Liver (tissue), 9 donors: ENCODE data around the gene PAQR4. TPM values are rescaled to one million over a fixed set of nuclear protein-coding genes. Genes with fewer than 3 reads are reported as not detected.

Experiments
- DNase-seq: peaks from one replicate; pipeline ENCODE4 v3.0.0-alpha.2; 2017; ENCODE audit warnings: low spot score
- H3K27ac ChIP-seq, 2 donors: one replicate each; pipeline ENCODE4 v1.7.0; 2013; ENCODE audit warnings: inconsistent platforms in 2 of 2, low read length in 2 of 2, control low read depth in 1 of 2, low read depth in 1 of 2, mild to moderate bottlenecking in 1 of 2
- H3K27me3 ChIP-seq, 4 donors: one replicate each; pipeline versions ENCODE4 v1.6.1 to v1.7.0; 2013; ENCODE audit warnings: low read length in 3 of 4, inconsistent platforms in 1 of 4, mild to moderate bottlenecking in 1 of 4, moderate library complexity in 1 of 4; ENCODE audit not compliant: control insufficient read depth in 4 of 4, insufficient read depth in 4 of 4
- H3K36me3 ChIP-seq, 4 donors: one replicate each; pipeline versions ENCODE4 v1.6.1 to v1.7.0; 2013; ENCODE audit warnings: low read length in 3 of 4, mild to moderate bottlenecking in 3 of 4, low read depth in 1 of 4, moderate library complexity in 1 of 4; ENCODE audit not compliant: control insufficient read depth in 4 of 4, insufficient read depth in 3 of 4
- H3K4me1 ChIP-seq, 4 donors: one replicate each; pipeline versions ENCODE4 v1.6.1 to v1.7.0; 2013; ENCODE audit warnings: low read length in 3 of 4, mild to moderate bottlenecking in 3 of 4, moderate library complexity in 1 of 4; ENCODE audit not compliant: control insufficient read depth in 4 of 4, insufficient read depth in 4 of 4
- H3K4me3 ChIP-seq, 3 donors: one replicate each; pipeline versions ENCODE4 v1.6.1 to v1.7.0; 2013; ENCODE audit warnings: low read length in 3 of 3, control low read depth in 1 of 3, low read depth in 1 of 3, mild to moderate bottlenecking in 1 of 3
- H3K9ac ChIP-seq, 2 donors: one replicate each; pipeline ENCODE4 v1.7.0; 2013; ENCODE audit warnings: low read length in 2 of 2, mild to moderate bottlenecking in 2 of 2, moderate library complexity in 2 of 2, control low read depth in 1 of 2, low read depth in 1 of 2
- H3K9me3 ChIP-seq, 4 donors: one replicate each; pipeline versions ENCODE4 v1.6.1 to v1.7.0; 2013; ENCODE audit warnings: low read length in 3 of 4; ENCODE audit not compliant: control insufficient read depth in 4 of 4
- ATF3 ChIP-seq: IDR thresholded peaks from 2 replicates; pipeline ENCODE4 v1.6.1; 2016; ENCODE audit warnings: antibody characterized with exemption
- EGR1 ChIP-seq, 2 donors: IDR thresholded peaks; 2 replicates each; pipeline ENCODE4 v1.6.1; 2016 to 2018; ENCODE audit warnings: antibody characterized with exemption in 2 of 2, low read depth in 2 of 2
- FOXA1 ChIP-seq: IDR thresholded peaks from 2 replicates; pipeline ENCODE4 v1.6.1; 2016; ENCODE audit warnings: antibody characterized with exemption
- FOXA2 ChIP-seq: IDR thresholded peaks from 2 replicates; pipeline ENCODE4 v1.6.1; 2016; ENCODE audit warnings: antibody characterized with exemption
- GABPA ChIP-seq, 2 donors: IDR thresholded peaks in 1 of 2; conservative IDR thresholded peaks in 1 of 2; 2 replicates each; pipeline ENCODE4 v1.6.1; 2016; ENCODE audit warnings: antibody characterized with exemption in 2 of 2, mild to moderate bottlenecking in 1 of 2, moderate library complexity in 1 of 2
- HNF4A ChIP-seq, 2 donors: conservative IDR thresholded peaks; 2 replicates each; pipeline ENCODE4 v1.6.1; 2016; ENCODE audit warnings: antibody characterized with exemption in 2 of 2, mild to moderate bottlenecking in 2 of 2
- HNF4G ChIP-seq: IDR thresholded peaks from 2 replicates; pipeline ENCODE4 v1.6.1; 2016; ENCODE audit warnings: antibody characterized with exemption
- JUND ChIP-seq, 2 donors: IDR thresholded peaks; 2 replicates each; pipeline ENCODE4 v1.6.1; 2016; ENCODE audit warnings: antibody characterized with exemption in 2 of 2
- MAX ChIP-seq: IDR thresholded peaks from 2 replicates; pipeline ENCODE4 v1.6.1; 2016; ENCODE audit warnings: antibody characterized with exemption
- NR2F2 ChIP-seq: IDR thresholded peaks from 2 replicates; pipeline ENCODE4 v1.6.1; 2016; ENCODE audit warnings: antibody characterized with exemption
- REST ChIP-seq: IDR thresholded peaks from 2 replicates; pipeline ENCODE4 v1.6.1; 2016; ENCODE audit warnings: antibody characterized with exemption, mild to moderate bottlenecking
- RXRA ChIP-seq, 2 donors: IDR thresholded peaks; 2 replicates each; pipeline ENCODE4 v1.6.1; 2017 to 2018; ENCODE audit warnings: antibody characterized with exemption in 2 of 2, mild to moderate bottlenecking in 1 of 2
- YY1 ChIP-seq: IDR thresholded peaks from 2 replicates; pipeline ENCODE4 v1.6.1; 2016; ENCODE audit warnings: antibody characterized with exemption, mild to moderate bottlenecking
- ZBTB33 ChIP-seq: IDR thresholded peaks from 2 replicates; pipeline ENCODE4 v1.6.1; 2016; ENCODE audit warnings: antibody characterized with exemption
- WGBS: extraction: QIAGEN DNeasy Blood & Tissue Kit; methylation state at CpG from one replicate; pipeline ENCODE4 v1.1.7; 2013; 5-methylcytosine and 5-hydroxymethylcytosine counted together
- polyA plus RNA-seq, 2 donors: library from polyadenylated mRNA; stranded (reverse) in 1 of 2; unstranded in 1 of 2; fragments of 200-250 nt in 1 of 2; fragments of >200 nt in 1 of 2; fragmentation: Nextera tagmentation in 1 of 2; extraction: Ambion mirVana in 1 of 2; gene quantifications; one replicate each; pipeline versions ENCODE4 v1.2.1 to v1.2.3, GENCODE V29; 2013 to 2015
- total RNA-seq, 2 donors: library from RNA; depleted of rRNA; stranded (reverse); fragments of >200 nt; gene quantifications; one replicate each; pipeline ENCODE4 v1.2.3, GENCODE V29; 2014
- TF ChIP-seq, protein P1 (sequence below): fragments of 150-350 bp; IDR thresholded peaks from 2 replicates; pipeline ENCODE4 v1.5.1; 2017; ENCODE audit warnings: improper control_type of control experiment, low read depth, low read length; ENCODE audit not compliant: missing input control
- donor health status: healthy.
- donor health status: healthy.
- donor health status: healthy.
- donor health status: healthy.
- donor health status: healthy.

Gene PAQR4
- total and polyA plus RNA-seq, 4 donors = 0.63 to 9.9 (median 2.0) TPM

DNA sequence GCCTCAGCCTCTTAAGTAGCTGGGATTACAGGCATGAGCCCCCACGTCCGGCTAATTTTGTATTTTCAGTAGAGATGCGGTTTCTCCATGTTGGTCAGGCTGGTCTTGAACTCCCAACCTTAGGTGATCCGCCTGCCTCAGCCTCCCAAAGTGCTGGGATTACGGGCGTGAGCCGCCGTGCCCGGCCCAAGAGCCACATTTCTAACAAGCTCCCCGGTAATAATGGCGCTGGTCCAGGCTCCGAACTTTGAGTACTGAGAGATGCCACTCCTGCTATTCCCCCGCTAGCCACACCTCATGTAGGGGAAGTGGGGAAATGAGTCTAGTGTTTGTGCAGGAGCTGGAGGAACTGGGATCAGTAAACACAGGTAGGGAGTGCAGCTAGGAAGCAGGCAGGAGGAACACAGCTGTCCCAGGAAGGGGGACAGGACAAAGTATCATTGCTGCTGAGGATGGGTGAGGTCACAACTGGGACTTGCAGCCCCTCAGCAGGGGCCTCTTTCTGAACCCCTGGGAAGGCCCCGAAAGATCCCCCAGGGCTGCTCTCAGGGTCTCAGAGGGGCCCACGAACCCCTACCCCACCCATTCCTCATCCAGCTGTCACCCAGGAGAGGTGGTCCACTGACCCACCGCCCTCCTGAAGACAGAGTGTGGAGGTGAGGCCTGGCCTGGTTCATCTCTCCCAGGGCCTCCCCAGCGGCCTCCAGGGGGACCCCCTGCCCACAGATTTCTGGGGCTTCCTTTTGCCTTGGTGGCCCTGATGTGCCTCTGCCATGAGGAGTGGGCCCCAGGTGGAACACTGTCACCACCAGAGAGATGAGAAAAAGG, 8.8 kb upstream of the PAQR4 start (continued):
- TF ChIP-seq ZBTB33 = no peak
- no peak for TF ChIP-seq EGR1 (IDR thresholded peaks at IDR 0.05; ENCODE audit: low read depth in 2 of 2)
- no peak for TF ChIP-seq JUND (IDR thresholded peaks at IDR 0.05)
- no peak for TF ChIP-seq RXRA (IDR thresholded peaks at IDR 0.05)
- no peak for TF ChIP-seq GABPA (IDR thresholded peaks at IDR 0.05 in 1 of 2, conservative IDR thresholded peaks at IDR 0.05 in 1 of 2)
- TF ChIP-seq HNF4A (conservative IDR thresholded peaks at IDR 0.05) = no peak
- TF ChIP-seq HNF4G = no peak
- TF ChIP-seq NR2F2 = no peak
- no peak for TF ChIP-seq ATF3
- TF ChIP-seq YY1 = no peak
- TF ChIP-seq MAX = no peak
- no peak for TF ChIP-seq FOXA2
- TF ChIP-seq FOXA1 = no peak

GRCh38 chr16:2962334-2963073, 6.6 kb upstream of the PAQR4 start:
- Histone ChIP-seq H3K9ac (no peak overlapping the region), H3K27me3 (peaks cover 0 to 9% (median 3%) of the 10 kb centered on the region in 4 donors), H3K27ac (no peak overlapping the region), H3K36me3 (no peaks in the 10 kb centered on the region), H3K4me3 (no peak overlapping the region), H3K4me1 (peaks cover 3 to 22% (median 17%) of the 10 kb centered on the region in 4 donors), H3K9me3 (no peaks in the 10 kb centered on the region)
- TF ChIP-seq REST (no peak), ATF3 (no peak), GABPA (IDR thresholded peaks at IDR 0.05 in 1 of 2, conservative IDR thresholded peaks at IDR 0.05 in 1 of 2) (no peak), YY1 (no peak), JUND (IDR thresholded peaks at IDR 0.05) (no peak), HNF4A (conservative IDR thresholded peaks at IDR 0.05) (no peak), NR2F2 (no peak), HNF4G (no peak), FOXA2 (no peak), EGR1 (IDR thresholded peaks at IDR 0.05; ENCODE audit: low read depth in 2 of 2) (no peak), ZBTB33 (no peak)
- TF ChIP-seq, protein P1, sequence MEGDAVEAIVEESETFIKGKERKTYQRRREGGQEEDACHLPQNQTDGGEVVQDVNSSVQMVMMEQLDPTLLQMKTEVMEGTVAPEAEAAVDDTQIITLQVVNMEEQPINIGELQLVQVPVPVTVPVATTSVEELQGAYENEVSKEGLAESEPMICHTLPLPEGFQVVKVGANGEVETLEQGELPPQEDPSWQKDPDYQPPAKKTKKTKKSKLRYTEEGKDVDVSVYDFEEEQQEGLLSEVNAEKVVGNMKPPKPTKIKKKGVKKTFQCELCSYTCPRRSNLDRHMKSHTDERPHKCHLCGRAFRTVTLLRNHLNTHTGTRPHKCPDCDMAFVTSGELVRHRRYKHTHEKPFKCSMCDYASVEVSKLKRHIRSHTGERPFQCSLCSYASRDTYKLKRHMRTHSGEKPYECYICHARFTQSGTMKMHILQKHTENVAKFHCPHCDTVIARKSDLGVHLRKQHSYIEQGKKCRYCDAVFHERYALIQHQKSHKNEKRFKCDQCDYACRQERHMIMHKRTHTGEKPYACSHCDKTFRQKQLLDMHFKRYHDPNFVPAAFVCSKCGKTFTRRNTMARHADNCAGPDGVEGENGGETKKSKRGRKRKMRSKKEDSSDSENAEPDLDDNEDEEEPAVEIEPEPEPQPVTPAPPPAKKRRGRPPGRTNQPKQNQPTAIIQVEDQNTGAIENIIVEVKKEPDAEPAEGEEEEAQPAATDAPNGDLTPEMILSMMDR = no peak
- DNase-seq = peak; percentile 32
- WGBS = 31% methylated on average over 28 of the region's 28 CpGs
